Measurements from ENCODE around the gene CRABP2.

Gene CRABP2

DNA sequence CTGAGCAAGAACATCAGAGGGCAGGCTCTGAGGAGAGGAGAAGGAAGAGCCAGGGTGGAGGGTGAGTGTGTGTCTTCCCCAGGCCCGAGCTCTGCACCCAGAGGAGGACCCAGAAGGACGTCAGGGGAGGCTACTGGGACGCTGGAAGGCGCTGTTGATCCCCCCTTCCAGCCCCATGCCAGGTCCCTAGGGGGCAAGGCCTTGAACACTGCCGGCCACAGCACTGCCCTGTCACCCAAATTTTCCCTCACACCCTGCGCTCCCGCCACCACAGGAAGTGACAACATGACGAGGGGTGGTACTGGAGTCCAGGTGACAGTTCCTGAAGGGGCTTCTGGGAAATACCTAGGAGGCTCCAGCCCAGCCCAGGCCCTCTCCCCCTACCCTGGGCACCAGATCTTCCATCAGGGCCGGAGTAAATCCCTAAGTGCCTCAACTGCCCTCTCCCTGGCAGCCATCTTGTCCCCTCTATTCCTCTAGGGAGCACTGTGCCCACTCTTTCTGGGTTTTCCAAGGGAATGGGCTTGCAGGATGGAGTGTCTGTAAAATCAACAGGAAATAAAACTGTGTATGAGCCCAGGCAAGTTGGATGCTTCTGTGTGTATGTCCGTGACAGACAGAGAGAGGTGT lies 46.3 kb downstream of the CRABP2 start:
- TF ChIP-seq, protein P1, sequence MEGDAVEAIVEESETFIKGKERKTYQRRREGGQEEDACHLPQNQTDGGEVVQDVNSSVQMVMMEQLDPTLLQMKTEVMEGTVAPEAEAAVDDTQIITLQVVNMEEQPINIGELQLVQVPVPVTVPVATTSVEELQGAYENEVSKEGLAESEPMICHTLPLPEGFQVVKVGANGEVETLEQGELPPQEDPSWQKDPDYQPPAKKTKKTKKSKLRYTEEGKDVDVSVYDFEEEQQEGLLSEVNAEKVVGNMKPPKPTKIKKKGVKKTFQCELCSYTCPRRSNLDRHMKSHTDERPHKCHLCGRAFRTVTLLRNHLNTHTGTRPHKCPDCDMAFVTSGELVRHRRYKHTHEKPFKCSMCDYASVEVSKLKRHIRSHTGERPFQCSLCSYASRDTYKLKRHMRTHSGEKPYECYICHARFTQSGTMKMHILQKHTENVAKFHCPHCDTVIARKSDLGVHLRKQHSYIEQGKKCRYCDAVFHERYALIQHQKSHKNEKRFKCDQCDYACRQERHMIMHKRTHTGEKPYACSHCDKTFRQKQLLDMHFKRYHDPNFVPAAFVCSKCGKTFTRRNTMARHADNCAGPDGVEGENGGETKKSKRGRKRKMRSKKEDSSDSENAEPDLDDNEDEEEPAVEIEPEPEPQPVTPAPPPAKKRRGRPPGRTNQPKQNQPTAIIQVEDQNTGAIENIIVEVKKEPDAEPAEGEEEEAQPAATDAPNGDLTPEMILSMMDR (conservative IDR thresholded peaks at IDR 0.05): no peak
- no peak overlapping the region for H3K27ac ChIP-seq

DNA sequence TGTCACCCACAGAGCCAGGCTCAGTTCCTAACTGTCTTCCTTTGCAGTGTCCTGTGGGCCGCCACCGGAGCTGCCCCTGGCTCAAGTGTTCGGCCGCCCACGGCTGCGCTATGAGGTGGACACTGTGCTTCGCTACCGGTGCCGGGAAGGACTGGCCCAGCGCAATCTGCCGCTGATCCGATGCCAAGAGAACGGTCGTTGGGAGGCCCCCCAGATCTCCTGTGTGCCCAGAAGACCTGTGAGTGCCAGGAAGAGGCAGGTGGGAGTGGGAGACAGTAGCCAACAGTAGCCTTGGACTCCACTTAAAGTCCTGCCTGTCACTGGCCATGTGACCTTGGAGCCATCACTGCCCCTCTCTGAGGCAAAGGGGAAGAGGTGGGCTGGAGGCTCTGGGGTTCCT lies 46.9 kb downstream of the CRABP2 start:
- TF ChIP-seq, protein P1 (conservative IDR thresholded peaks at IDR 0.05): no peak
- no peak overlapping the region for H3K27ac ChIP-seq

DNA sequence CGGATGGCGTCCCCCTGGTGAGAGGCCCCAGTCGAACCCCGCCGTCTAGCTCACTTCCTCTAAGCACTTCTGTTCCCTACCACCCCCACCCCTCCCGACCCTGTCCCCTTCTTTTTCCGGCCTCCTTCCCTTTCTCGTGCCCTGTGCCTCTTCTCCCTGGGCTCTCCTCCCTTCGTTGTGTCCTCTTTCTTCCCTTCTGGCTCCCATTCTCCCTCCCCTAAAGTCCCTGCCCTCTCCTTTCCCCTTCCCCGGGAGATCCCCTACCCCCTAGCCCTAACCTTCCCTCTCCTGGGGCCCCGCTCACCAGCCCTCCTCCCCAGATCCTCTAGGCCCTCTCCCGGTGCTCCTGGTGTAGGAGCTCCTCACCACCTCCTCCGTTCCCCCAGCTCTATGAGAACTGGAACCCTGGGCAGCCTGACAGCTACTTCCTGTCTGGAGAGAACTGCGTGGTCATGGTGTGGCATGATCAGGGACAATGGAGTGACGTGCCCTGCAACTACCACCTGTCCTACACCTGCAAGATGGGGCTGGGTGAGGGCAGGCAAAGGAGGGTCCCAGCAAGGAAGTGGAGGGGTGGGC lies 47.6 kb downstream of the CRABP2 start:
- H3K27ac ChIP-seq: no peak overlapping the region
- TF ChIP-seq, protein P1 (conservative IDR thresholded peaks at IDR 0.05): peak; percentile 7

DNA sequence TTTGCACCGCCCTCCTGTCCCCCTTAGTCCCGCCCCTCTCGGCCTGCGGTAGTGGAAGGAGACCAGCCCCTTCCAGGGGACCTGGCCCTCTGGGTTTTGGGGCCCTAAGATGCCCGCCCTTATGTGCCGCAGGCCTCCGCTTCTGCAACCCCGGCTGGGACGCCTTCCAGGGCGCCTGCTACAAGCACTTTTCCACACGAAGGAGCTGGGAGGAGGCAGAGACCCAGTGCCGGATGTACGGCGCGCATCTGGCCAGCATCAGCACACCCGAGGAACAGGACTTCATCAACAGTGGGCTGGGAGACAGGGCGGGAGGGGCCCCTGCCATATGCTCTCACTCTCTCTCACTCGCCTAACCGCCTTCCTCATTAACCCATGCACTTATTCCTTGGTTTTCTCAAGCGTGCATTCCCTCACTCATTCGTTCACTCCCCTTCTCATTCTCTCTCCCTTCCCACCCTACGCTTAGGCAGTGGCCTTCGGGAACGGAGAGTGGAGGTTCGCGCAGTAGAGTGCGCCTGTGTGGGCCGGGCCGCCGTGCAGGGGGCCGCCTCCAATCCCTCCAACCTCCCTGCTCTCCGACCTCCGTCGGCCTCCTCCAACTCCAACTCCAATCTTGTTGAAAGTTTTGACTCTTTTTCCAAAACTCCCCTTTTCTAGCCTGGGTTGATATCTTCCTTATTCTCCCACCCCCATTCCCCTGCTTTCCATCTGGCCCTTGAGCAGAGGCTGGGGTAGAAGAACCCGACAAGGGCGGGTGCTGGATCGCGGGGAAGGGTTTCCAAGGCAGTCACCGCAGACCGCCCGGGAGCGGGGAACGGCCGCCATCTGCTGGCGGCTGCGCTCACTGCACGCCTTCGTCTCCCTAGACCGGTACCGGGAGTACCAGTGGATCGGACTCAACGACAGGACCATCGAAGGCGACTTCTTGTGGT lies 48.3 kb downstream of the CRABP2 start:
- TF ChIP-seq, protein P1 (conservative IDR thresholded peaks at IDR 0.05): peak; percentile 97
- H3K27ac ChIP-seq: no peak overlapping the region

DNA sequence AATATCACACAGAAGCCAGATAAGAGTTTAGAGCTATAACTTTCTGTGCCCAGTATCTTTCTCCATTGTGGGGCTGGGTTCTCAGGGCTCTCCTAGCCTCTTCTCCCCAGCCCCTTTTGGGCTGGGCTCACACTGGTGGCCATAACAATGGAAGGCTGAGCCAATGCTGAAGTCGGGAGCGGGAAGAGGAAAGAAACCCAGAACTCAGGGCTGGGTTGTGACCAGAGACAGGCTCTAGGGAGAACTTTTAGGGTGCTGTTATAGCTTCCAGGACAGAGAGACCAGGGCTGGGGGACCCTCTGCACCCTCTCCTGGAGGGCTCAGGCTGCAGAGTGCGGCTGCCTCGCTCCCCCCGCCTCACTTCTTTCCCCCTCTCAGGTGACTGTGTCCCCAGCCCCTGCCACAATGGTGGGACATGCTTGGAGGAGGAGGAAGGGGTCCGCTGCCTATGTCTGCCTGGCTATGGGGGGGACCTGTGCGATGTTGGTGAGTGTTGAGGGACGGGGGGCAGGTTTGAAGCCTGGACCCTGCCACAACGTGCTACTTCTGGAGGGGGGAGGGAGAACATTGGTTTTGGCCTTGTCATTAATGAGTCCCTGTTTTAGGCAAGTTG lies 49.4 kb downstream of the CRABP2 start:
- no peak overlapping the region for H3K27ac ChIP-seq
- TF ChIP-seq, protein P1 (conservative IDR thresholded peaks at IDR 0.05): no peak

DNA sequence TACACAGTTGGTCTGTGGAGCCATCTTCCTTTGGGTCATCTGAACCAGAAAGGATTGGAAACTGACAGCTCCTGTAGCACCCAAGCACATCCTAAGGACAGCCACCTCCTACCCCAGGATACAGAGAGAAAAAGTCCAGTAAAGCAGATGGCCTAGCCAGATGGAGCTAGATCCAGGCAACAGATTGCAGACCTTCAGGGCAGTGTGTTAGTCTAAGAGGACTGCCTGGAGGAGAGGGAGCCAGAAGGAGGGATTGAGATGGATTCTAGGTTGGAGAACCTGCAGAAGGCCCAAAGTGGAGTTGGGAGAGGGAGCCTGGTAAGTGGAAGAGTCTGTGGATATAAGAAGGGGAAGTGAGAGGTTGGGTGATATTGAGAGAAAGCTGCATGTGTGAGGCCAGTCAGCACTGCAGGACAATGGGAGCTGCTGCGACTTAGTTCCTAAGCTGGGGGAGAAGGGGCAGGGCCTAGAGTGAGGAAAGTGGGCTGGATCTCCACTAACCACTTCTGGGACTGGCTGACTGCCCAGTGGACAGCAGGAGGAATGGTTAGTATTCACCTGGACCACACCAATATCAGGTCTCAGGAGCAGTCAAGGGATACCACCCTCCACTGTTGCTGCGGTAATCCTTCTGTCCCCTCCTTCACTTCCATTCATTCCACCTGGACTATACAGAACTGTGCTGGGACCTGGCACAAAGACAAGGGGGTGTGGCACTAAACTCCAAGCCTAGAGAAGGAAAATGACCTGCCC lies 50.1 kb downstream of the CRABP2 start:
- no peak overlapping the region for H3K27ac ChIP-seq
- TF ChIP-seq, protein P1 (conservative IDR thresholded peaks at IDR 0.05): no peak

Measured in VCaP (cell line).